ENCODE measurements around the gene HEBP1.

HEBP1 gene

GRCh38 chr12:13030541-13031291, 30.7 kb upstream of the HEBP1 start:
- TF ChIP-seq GATA3 (IDR thresholded peaks at IDR 0.05; ENCODE audit: low read depth, low read length): no peak
- no peak for TF ChIP-seq GATA2 (IDR thresholded peaks at IDR 0.05; ENCODE audit: low read depth, low read length)

- TF ChIP-seq GATA3 (IDR thresholded peaks at IDR 0.05; ENCODE audit: low read depth, low read length) (no peak), GATA2 (IDR thresholded peaks at IDR 0.05; ENCODE audit: low read depth, low read length) (no peak)
Measured at GRCh38 chr12:13028825-13029570, 28.9 kb upstream of the HEBP1 start.

GRCh38 chr12:13027508-13027907, 27.4 kb upstream of the HEBP1 start:
- TF ChIP-seq GATA2 (IDR thresholded peaks at IDR 0.05; ENCODE audit: low read depth, low read length) (no peak), GATA3 (IDR thresholded peaks at IDR 0.05; ENCODE audit: low read depth, low read length) (no peak)

GRCh38 chr12:13027032-13027431, 27.0 kb upstream of the HEBP1 start:
- TF ChIP-seq GATA3 (IDR thresholded peaks at IDR 0.05; ENCODE audit: low read depth, low read length): no peak
- TF ChIP-seq GATA2 (IDR thresholded peaks at IDR 0.05; ENCODE audit: low read depth, low read length): no peak

- no peak for TF ChIP-seq GATA3 (IDR thresholded peaks at IDR 0.05; ENCODE audit: low read depth, low read length)
- TF ChIP-seq GATA2 (IDR thresholded peaks at IDR 0.05; ENCODE audit: low read depth, low read length): no peak
Measured at GRCh38 chr12:13026286-13026685, 26.2 kb upstream of the HEBP1 start.

- TF ChIP-seq GATA2 (IDR thresholded peaks at IDR 0.05; ENCODE audit: low read depth, low read length) (no peak), GATA3 (IDR thresholded peaks at IDR 0.05; ENCODE audit: low read depth, low read length) (no peak)
Measured at GRCh38 chr12:13024531-13024916, 24.5 kb upstream of the HEBP1 start.

GRCh38 chr12:13023811-13024530, 23.9 kb upstream of the HEBP1 start:
- TF ChIP-seq GATA3 (IDR thresholded peaks at IDR 0.05; ENCODE audit: low read depth, low read length) (no peak), GATA2 (IDR thresholded peaks at IDR 0.05; ENCODE audit: low read depth, low read length) (no peak)

- TF ChIP-seq GATA3 (IDR thresholded peaks at IDR 0.05; ENCODE audit: low read depth, low read length): no peak
- no peak for TF ChIP-seq GATA2 (IDR thresholded peaks at IDR 0.05; ENCODE audit: low read depth, low read length)
Measured at GRCh38 chr12:13022851-13023271, 22.8 kb upstream of the HEBP1 start.

GRCh38 chr12:13011098-13011497, 11.0 kb upstream of the HEBP1 start:
- no peak for TF ChIP-seq GATA2 (IDR thresholded peaks at IDR 0.05; ENCODE audit: low read depth, low read length)
- no peak for TF ChIP-seq GATA3 (IDR thresholded peaks at IDR 0.05; ENCODE audit: low read depth, low read length)

- TF ChIP-seq GATA2 (IDR thresholded peaks at IDR 0.05; ENCODE audit: low read depth, low read length) (no peak), GATA3 (IDR thresholded peaks at IDR 0.05; ENCODE audit: low read depth, low read length) (no peak)
Measured at GRCh38 chr12:13008741-13009380, 8.8 kb upstream of the HEBP1 start.

GRCh38 chr12:13007496-13008233, 7.6 kb upstream of the HEBP1 start:
- TF ChIP-seq GATA3 (IDR thresholded peaks at IDR 0.05; ENCODE audit: low read depth, low read length): no peak
- no peak for TF ChIP-seq GATA2 (IDR thresholded peaks at IDR 0.05; ENCODE audit: low read depth, low read length)

- TF ChIP-seq GATA3 (IDR thresholded peaks at IDR 0.05; ENCODE audit: low read depth, low read length): no peak
- TF ChIP-seq GATA2 (IDR thresholded peaks at IDR 0.05; ENCODE audit: low read depth, low read length): no peak
Measured at GRCh38 chr12:13005649-13006048, 5.6 kb upstream of the HEBP1 start.

- TF ChIP-seq GATA3 (IDR thresholded peaks at IDR 0.05; ENCODE audit: low read depth, low read length) (no peak), GATA2 (IDR thresholded peaks at IDR 0.05; ENCODE audit: low read depth, low read length) (no peak)
Measured at GRCh38 chr12:13004986-13005385, 4.9 kb upstream of the HEBP1 start.

All from SH-SY5Y (cell line).